GM23338 (cell line): ENCODE measurements around the gene SUSD3. TPM values are rescaled to one million over a fixed set of nuclear protein-coding genes. Genes with fewer than 3 reads are reported as not detected.

Experiments used
- ATAC-seq: fragments of 200-7000 bp; cut with Tn5 transposase; 3 replicates; pipeline ENCODE4 v1.9.1; 2020
- DNase-seq: peaks from one replicate; pipeline ENCODE4 v3.0.0-alpha.2; 2015; ENCODE audit warnings: low spot score
- H2AFZ ChIP-seq: fragments of 200-600 bp; sonication (generic); 2 replicates; pipeline ENCODE4 v1.8.0; 2016; ENCODE audit warnings: antibody characterized with exemption, mild to moderate bottlenecking, moderate library complexity
- H3F3A ChIP-seq: fragments of 200-600 bp; sonication (generic); replicated peaks from 2 replicates; pipeline ENCODE4 v1.8.0; 2017; ENCODE audit warnings: antibody characterized with exemption, mixed run types, low read depth
- H3K27ac ChIP-seq: fragments of 200-600 bp; sonication (generic); 2 replicates; pipeline ENCODE4 v1.6.1; 2016; ENCODE audit warnings: low read depth
- H3K27me3 ChIP-seq: fragments of 200-600 bp; sonication (generic); 2 replicates; pipeline ENCODE4 v1.8.0; 2016; ENCODE audit warnings: mild to moderate bottlenecking, mixed run types, moderate library complexity; ENCODE audit not compliant: insufficient read depth
- H3K36me3 ChIP-seq: fragments of 200-600 bp; sonication (generic); 2 replicates; pipeline ENCODE4 v1.8.0; 2016; ENCODE audit warnings: mild to moderate bottlenecking; ENCODE audit not compliant: insufficient read depth
- H3K4me1 ChIP-seq: fragments of 200-600 bp; sonication (generic); 2 replicates; pipeline ENCODE4 v1.8.0; 2016; ENCODE audit warnings: mild to moderate bottlenecking, moderate library complexity; ENCODE audit not compliant: insufficient read depth
- H3K4me2 ChIP-seq: fragments of 200-600 bp; sonication (generic); 2 replicates; pipeline ENCODE4 v1.7.1; 2017; ENCODE audit warnings: mixed run types
- H3K4me3 ChIP-seq: fragments of 200-600 bp; sonication (generic); 2 replicates; pipeline ENCODE4 v1.6.1; 2016; ENCODE audit warnings: mixed run types
- H3K79me2 ChIP-seq: fragments of 200-600 bp; sonication (generic); replicated peaks from 2 replicates; pipeline ENCODE4 v1.8.0; 2017; ENCODE audit warnings: mild to moderate bottlenecking; ENCODE audit not compliant: insufficient read depth
- H3K9me2 ChIP-seq: fragments of 200-600 bp; sonication (generic); 2 replicates; pipeline ENCODE4 v1.8.0; 2017; ENCODE audit not compliant: insufficient read depth
- H4K20me1 ChIP-seq: fragments of 200-600 bp; sonication (generic); replicated peaks from 2 replicates; pipeline ENCODE4 v1.8.0; 2017; ENCODE audit warnings: mild to moderate bottlenecking; ENCODE audit not compliant: insufficient read depth
- H3K27ac Mint-ChIP-seq: 2 replicates; pipeline ENCODE4 v1.8.0; 2020; ENCODE audit warnings: inconsistent platforms, mild to moderate bottlenecking, moderate library complexity, mixed read lengths
- H3K27me3 Mint-ChIP-seq: 3 replicates; pipeline ENCODE4 v1.8.0; 2022; ENCODE audit warnings: low read depth, mild to moderate bottlenecking, moderate library complexity, mixed read lengths, inconsistent platforms; ENCODE audit not compliant: insufficient read depth, poor library complexity
- H3K36me3 Mint-ChIP-seq: 3 replicates; pipeline ENCODE4 v1.8.0; 2021; ENCODE audit warnings: low read depth, mild to moderate bottlenecking, inconsistent platforms, moderate library complexity, mixed read lengths
- H3K4me1 Mint-ChIP-seq: 3 replicates; pipeline ENCODE4 v1.8.0; 2020; ENCODE audit warnings: mild to moderate bottlenecking, inconsistent platforms, mixed read lengths
- H3K4me3 Mint-ChIP-seq: 3 replicates; pipeline ENCODE4 v1.8.0; 2021; ENCODE audit warnings: moderate library complexity, mild to moderate bottlenecking, inconsistent platforms, mixed read lengths
- H3K9me3 Mint-ChIP-seq: 3 replicates; pipeline ENCODE4 v1.8.0; 2020; ENCODE audit warnings: moderate library complexity, mild to moderate bottlenecking, inconsistent platforms, mixed read lengths
- CREB1 ChIP-seq: fragments of 250-450 bp; sonication (Bioruptor Pico); IDR thresholded peaks from 2 replicates; pipeline ENCODE4 v1.5.0; 2020; ENCODE audit warnings: low read depth, mild to moderate bottlenecking, moderate library complexity
- EZH2 ChIP-seq: fragments of 200-600 bp; sonication (generic); IDR thresholded peaks from one replicate; pipeline ENCODE4 v1.8.0; 2017; ENCODE audit warnings: antibody characterized with exemption, mild to moderate bottlenecking, low read depth; ENCODE audit not compliant: unreplicated experiment
- EZH2phosphoT487 ChIP-seq: fragments of 200-600 bp; sonication (generic); IDR thresholded peaks from one replicate; pipeline ENCODE4 v1.8.1; 2018; ENCODE audit warnings: antibody characterized with exemption; ENCODE audit not compliant: unreplicated experiment
- JUNB ChIP-seq: IDR thresholded peaks from one replicate; pipeline ENCODE4 v1.6.1; 2016; ENCODE audit warnings: antibody characterized with exemption; ENCODE audit not compliant: unreplicated experiment
- NANOG ChIP-seq: IDR thresholded peaks from 2 replicates; pipeline ENCODE4 v1.6.1; 2016; ENCODE audit warnings: antibody characterized with exemption, borderline replicate concordance
- POLR2AphosphoS5 ChIP-seq: IDR thresholded peaks from 2 replicates; pipeline ENCODE4 v1.6.1; 2016; ENCODE audit warnings: antibody characterized with exemption, low read depth
- STAT1 ChIP-seq: IDR thresholded peaks from one replicate; pipeline ENCODE4 v1.6.1; 2016; ENCODE audit warnings: antibody characterized with exemption; ENCODE audit not compliant: unreplicated experiment
- ZNF114 ChIP-seq: fragments of 250-450 bp; sonication (Bioruptor Pico); IDR thresholded peaks from 2 replicates; pipeline ENCODE4 v1.5.0; 2020; ENCODE audit warnings: mild to moderate bottlenecking, moderate library complexity
- ZNF331 ChIP-seq: fragments of 250-450 bp; sonication (Bioruptor Pico); IDR thresholded peaks from 2 replicates; pipeline ENCODE4 v1.5.0; 2020; ENCODE audit warnings: low read depth, mild to moderate bottlenecking, moderate library complexity
- polyA plus RNA-seq: library from polyadenylated mRNA; unstranded; fragments of >200 nt; fragmentation: Nextera tagmentation; extraction: Ambion mirVana; gene quantifications from 2 replicates; pipeline ENCODE4 v1.2.1, GENCODE V29; 2016
- total RNA-seq: library from RNA; depleted of rRNA; stranded (reverse); fragments of >200 nt; shearing (Covaris generic); gene quantifications from 2 replicates; pipeline ENCODE4 v1.2.3, GENCODE V29; 2014
- TF ChIP-seq, protein P1 (sequence below): fragments of 250-450 bp; sonication (Bioruptor Pico); IDR thresholded peaks from 2 replicates; pipeline ENCODE4 v1.5.0; 2020; ENCODE audit warnings: mild to moderate bottlenecking, moderate library complexity
- TF ChIP-seq, protein P2 (sequence below): IDR thresholded peaks from 2 replicates; pipeline ENCODE4 v1.6.1; 2016; ENCODE audit warnings: antibody characterized with exemption
- TF ChIP-seq, protein P3 (sequence below), 2 experiments: fragments of 200-600 bp in 1 of 2; sonication (generic) in 1 of 2; conservative IDR thresholded peaks; 2 replicates each; pipeline versions ENCODE4 v1.5.1 to v1.6.1; 2016 to 2017; ENCODE audit warnings: antibody characterized with exemption in 2 of 2, low read depth in 2 of 2, mild to moderate bottlenecking in 2 of 2, moderate library complexity in 1 of 2
- TF ChIP-seq, protein P4 (sequence below): IDR thresholded peaks from one replicate; pipeline ENCODE4 v1.6.1; 2018; ENCODE audit warnings: antibody characterized with exemption; ENCODE audit not compliant: unreplicated experiment

Gene SUSD3
- total and polyA plus RNA-seq, 2 experiments from 2014 or later = 6.9 to 20.1 TPM

DNA sequence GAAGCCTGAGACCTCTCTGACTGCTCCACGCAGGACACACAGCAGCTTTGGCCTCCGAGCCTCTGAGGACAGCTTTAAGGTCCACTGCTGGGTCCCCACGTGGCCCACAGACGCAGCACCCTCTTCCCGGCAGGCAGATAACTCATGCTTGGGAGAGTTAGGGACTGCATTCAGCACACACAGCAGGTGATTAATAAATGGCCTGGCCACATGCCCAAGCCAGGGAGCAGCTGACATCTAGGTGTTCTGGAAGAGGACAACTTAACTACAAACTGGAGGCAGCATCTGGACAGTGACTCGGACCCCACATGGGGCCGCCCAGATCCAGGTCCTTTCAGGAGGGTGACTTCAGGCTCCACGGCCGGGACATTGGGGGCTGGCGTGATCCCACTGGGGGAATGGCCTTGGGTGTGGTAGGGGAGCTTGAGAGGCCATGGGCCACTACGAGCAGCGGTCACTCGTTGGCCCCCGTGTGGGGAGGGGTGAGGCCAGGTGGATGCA lies 64.3 kb downstream of the SUSD3 start:
- DNase-seq = no peak
- no peaks in the 10 kb centered on the region for H3K27me3 ChIP-seq
- H3K4me3 Mint-ChIP-seq = no peak overlapping the region
- no peaks in the 10 kb centered on the region for H4K20me1 ChIP-seq
- H3K36me3 Mint-ChIP-seq = peaks cover 5% of the 10 kb centered on the region; the same call in 2 of the 3 replicates
- no peak overlapping the region for H3K27ac ChIP-seq
- H3K79me2 ChIP-seq = no peaks in the 10 kb centered on the region
- ATAC-seq = no peak
- no peak overlapping the region for H3K27ac Mint-ChIP-seq
- no peak overlapping the region for H3K4me2 ChIP-seq
- H3K4me1 ChIP-seq = peaks cover 8% of the 10 kb centered on the region
- H2AFZ ChIP-seq = no peak overlapping the region
- no peaks in the 10 kb centered on the region for H3K9me2 ChIP-seq
- H3F3A ChIP-seq = no peaks in the 10 kb centered on the region
- H3K4me1 Mint-ChIP-seq = peaks cover 16% of the 10 kb centered on the region; the same call in 2 of the 3 replicates
- H3K4me3 ChIP-seq = no peak overlapping the region
- H3K36me3 ChIP-seq = no peaks in the 10 kb centered on the region
- peaks cover 5% of the 10 kb centered on the region for H3K27me3 Mint-ChIP-seq
- no peaks in the 10 kb centered on the region for H3K9me3 Mint-ChIP-seq
- TF ChIP-seq, protein P1, sequence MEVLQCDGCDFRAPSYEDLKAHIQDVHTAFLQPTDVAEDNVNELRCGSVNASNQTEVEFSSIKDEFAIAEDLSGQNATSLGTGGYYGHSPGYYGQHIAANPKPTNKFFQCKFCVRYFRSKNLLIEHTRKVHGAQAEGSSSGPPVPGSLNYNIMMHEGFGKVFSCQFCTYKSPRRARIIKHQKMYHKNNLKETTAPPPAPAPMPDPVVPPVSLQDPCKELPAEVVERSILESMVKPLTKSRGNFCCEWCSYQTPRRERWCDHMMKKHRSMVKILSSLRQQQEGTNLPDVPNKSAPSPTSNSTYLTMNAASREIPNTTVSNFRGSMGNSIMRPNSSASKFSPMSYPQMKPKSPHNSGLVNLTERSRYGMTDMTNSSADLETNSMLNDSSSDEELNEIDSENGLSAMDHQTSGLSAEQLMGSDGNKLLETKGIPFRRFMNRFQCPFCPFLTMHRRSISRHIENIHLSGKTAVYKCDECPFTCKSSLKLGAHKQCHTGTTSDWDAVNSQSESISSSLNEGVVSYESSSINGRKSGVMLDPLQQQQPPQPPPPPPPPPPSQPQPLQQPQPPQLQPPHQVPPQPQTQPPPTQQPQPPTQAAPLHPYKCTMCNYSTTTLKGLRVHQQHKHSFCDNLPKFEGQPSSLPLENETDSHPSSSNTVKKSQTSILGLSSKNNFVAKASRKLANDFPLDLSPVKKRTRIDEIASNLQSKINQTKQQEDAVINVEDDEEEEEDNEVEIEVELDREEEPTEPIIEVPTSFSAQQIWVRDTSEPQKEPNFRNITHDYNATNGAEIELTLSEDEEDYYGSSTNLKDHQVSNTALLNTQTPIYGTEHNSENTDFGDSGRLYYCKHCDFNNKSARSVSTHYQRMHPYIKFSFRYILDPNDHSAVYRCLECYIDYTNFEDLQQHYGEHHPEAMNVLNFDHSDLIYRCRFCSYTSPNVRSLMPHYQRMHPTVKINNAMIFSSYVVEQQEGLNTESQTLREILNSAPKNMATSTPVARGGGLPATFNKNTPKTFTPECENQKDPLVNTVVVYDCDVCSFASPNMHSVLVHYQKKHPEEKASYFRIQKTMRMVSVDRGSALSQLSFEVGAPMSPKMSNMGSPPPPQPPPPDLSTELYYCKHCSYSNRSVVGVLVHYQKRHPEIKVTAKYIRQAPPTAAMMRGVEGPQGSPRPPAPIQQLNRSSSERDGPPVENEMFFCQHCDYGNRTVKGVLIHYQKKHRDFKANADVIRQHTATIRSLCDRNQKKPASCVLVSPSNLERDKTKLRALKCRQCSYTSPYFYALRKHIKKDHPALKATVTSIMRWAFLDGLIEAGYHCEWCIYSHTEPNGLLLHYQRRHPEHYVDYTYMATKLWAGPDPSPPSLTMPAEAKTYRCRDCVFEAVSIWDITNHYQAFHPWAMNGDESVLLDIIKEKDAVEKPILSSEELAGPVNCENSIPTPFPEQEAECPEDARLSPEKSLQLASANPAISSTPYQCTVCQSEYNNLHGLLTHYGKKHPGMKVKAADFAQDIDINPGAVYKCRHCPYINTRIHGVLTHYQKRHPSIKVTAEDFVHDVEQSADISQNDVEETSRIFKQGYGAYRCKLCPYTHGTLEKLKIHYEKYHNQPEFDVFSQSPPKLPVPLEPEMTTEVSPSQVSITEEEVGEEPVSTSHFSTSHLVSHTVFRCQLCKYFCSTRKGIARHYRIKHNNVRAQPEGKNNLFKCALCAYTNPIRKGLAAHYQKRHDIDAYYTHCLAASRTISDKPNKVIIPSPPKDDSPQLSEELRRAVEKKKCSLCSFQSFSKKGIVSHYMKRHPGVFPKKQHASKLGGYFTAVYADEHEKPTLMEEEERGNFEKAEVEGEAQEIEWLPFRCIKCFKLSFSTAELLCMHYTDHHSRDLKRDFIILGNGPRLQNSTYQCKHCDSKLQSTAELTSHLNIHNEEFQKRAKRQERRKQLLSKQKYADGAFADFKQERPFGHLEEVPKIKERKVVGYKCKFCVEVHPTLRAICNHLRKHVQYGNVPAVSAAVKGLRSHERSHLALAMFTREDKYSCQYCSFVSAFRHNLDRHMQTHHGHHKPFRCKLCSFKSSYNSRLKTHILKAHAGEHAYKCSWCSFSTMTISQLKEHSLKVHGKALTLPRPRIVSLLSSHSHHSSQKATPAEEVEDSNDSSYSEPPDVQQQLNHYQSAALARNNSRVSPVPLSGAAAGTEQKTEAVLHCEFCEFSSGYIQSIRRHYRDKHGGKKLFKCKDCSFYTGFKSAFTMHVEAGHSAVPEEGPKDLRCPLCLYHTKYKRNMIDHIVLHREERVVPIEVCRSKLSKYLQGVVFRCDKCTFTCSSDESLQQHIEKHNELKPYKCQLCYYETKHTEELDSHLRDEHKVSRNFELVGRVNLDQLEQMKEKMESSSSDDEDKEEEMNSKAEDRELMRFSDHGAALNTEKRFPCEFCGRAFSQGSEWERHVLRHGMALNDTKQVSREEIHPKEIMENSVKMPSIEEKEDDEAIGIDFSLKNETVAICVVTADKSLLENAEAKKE (CRISPR knock-in tag) = no peak
- TF ChIP-seq POLR2AphosphoS5 = no peak
- no peak for TF ChIP-seq ZNF114 (CRISPR knock-in tag)
- TF ChIP-seq, protein P2, sequence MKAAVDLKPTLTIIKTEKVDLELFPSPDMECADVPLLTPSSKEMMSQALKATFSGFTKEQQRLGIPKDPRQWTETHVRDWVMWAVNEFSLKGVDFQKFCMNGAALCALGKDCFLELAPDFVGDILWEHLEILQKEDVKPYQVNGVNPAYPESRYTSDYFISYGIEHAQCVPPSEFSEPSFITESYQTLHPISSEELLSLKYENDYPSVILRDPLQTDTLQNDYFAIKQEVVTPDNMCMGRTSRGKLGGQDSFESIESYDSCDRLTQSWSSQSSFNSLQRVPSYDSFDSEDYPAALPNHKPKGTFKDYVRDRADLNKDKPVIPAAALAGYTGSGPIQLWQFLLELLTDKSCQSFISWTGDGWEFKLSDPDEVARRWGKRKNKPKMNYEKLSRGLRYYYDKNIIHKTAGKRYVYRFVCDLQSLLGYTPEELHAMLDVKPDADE = no peak
- no peak for TF ChIP-seq ZNF331 (CRISPR knock-in tag)
- TF ChIP-seq JUNB = no peak
- no peak for TF ChIP-seq CREB1
- no peak for TF ChIP-seq EZH2phosphoT487
- TF ChIP-seq STAT1 = no peak
- TF ChIP-seq, protein P3, sequence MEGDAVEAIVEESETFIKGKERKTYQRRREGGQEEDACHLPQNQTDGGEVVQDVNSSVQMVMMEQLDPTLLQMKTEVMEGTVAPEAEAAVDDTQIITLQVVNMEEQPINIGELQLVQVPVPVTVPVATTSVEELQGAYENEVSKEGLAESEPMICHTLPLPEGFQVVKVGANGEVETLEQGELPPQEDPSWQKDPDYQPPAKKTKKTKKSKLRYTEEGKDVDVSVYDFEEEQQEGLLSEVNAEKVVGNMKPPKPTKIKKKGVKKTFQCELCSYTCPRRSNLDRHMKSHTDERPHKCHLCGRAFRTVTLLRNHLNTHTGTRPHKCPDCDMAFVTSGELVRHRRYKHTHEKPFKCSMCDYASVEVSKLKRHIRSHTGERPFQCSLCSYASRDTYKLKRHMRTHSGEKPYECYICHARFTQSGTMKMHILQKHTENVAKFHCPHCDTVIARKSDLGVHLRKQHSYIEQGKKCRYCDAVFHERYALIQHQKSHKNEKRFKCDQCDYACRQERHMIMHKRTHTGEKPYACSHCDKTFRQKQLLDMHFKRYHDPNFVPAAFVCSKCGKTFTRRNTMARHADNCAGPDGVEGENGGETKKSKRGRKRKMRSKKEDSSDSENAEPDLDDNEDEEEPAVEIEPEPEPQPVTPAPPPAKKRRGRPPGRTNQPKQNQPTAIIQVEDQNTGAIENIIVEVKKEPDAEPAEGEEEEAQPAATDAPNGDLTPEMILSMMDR (conservative IDR thresholded peaks at IDR 0.05; ENCODE audit: low read depth in 2 of 2) = no peak
- no peak for TF ChIP-seq NANOG
- TF ChIP-seq, protein P4, sequence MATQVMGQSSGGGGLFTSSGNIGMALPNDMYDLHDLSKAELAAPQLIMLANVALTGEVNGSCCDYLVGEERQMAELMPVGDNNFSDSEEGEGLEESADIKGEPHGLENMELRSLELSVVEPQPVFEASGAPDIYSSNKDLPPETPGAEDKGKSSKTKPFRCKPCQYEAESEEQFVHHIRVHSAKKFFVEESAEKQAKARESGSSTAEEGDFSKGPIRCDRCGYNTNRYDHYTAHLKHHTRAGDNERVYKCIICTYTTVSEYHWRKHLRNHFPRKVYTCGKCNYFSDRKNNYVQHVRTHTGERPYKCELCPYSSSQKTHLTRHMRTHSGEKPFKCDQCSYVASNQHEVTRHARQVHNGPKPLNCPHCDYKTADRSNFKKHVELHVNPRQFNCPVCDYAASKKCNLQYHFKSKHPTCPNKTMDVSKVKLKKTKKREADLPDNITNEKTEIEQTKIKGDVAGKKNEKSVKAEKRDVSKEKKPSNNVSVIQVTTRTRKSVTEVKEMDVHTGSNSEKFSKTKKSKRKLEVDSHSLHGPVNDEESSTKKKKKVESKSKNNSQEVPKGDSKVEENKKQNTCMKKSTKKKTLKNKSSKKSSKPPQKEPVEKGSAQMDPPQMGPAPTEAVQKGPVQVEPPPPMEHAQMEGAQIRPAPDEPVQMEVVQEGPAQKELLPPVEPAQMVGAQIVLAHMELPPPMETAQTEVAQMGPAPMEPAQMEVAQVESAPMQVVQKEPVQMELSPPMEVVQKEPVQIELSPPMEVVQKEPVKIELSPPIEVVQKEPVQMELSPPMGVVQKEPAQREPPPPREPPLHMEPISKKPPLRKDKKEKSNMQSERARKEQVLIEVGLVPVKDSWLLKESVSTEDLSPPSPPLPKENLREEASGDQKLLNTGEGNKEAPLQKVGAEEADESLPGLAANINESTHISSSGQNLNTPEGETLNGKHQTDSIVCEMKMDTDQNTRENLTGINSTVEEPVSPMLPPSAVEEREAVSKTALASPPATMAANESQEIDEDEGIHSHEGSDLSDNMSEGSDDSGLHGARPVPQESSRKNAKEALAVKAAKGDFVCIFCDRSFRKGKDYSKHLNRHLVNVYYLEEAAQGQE = no peak
- no peak for TF ChIP-seq EZH2
